GM23338 (cell line): ENCODE data around the gene RAD51B.

Experiments used
- CREB1 ChIP-seq: fragments of 250-450 bp; sonication (Bioruptor Pico); IDR thresholded peaks from 2 replicates; pipeline ENCODE4 v1.5.0; 2020; ENCODE audit warnings: low read depth, mild to moderate bottlenecking, moderate library complexity
- EZH2 ChIP-seq: fragments of 200-600 bp; sonication (generic); IDR thresholded peaks from one replicate; pipeline ENCODE4 v1.8.0; 2017; ENCODE audit warnings: antibody characterized with exemption, mild to moderate bottlenecking, low read depth; ENCODE audit not compliant: unreplicated experiment
- EZH2phosphoT487 ChIP-seq: fragments of 200-600 bp; sonication (generic); IDR thresholded peaks from one replicate; pipeline ENCODE4 v1.8.1; 2018; ENCODE audit warnings: antibody characterized with exemption; ENCODE audit not compliant: unreplicated experiment
- JUNB ChIP-seq: IDR thresholded peaks from one replicate; pipeline ENCODE4 v1.6.1; 2016; ENCODE audit warnings: antibody characterized with exemption; ENCODE audit not compliant: unreplicated experiment
- POLR2AphosphoS5 ChIP-seq: IDR thresholded peaks from 2 replicates; pipeline ENCODE4 v1.6.1; 2016; ENCODE audit warnings: antibody characterized with exemption, low read depth
- STAT1 ChIP-seq: IDR thresholded peaks from one replicate; pipeline ENCODE4 v1.6.1; 2016; ENCODE audit warnings: antibody characterized with exemption; ENCODE audit not compliant: unreplicated experiment
- ZNF114 ChIP-seq: fragments of 250-450 bp; sonication (Bioruptor Pico); IDR thresholded peaks from 2 replicates; pipeline ENCODE4 v1.5.0; 2020; ENCODE audit warnings: mild to moderate bottlenecking, moderate library complexity
- TF ChIP-seq, protein P1 (sequence below), 2 experiments: fragments of 200-600 bp in 1 of 2; sonication (generic) in 1 of 2; conservative IDR thresholded peaks; 2 replicates each; pipeline versions ENCODE4 v1.5.1 to v1.6.1; 2016 to 2017; ENCODE audit warnings: antibody characterized with exemption in 2 of 2, low read depth in 2 of 2, mild to moderate bottlenecking in 2 of 2, moderate library complexity in 1 of 2
- TF ChIP-seq, protein P2 (sequence below): fragments of 250-450 bp; sonication (Bioruptor Pico); IDR thresholded peaks from 2 replicates; pipeline ENCODE4 v1.5.0; 2020; ENCODE audit warnings: mild to moderate bottlenecking, moderate library complexity
- TF ChIP-seq, protein P3 (sequence below): IDR thresholded peaks from one replicate; pipeline ENCODE4 v1.6.1; 2018; ENCODE audit warnings: antibody characterized with exemption; ENCODE audit not compliant: unreplicated experiment
- TF ChIP-seq, protein P4 (sequence below): IDR thresholded peaks from 2 replicates; pipeline ENCODE4 v1.6.1; 2016; ENCODE audit warnings: antibody characterized with exemption

DNA sequence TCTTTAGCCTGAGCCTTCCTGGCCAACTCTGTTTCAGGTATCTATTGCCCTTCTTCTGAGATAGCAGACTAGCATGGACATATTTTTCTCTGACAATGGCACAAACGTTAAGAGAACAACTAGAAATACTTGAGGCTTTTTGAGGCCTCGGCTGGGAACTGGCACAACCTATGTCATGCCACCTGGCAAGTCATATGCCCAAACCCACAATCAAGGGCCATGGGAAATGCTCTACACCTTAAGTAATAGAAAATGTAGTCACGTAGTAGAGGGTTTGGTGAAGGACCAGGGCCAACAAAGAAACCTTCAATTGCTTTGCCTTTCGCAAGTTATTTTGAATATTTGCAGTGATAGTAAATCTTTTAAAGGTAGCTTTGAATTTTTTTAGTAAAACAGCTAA lies 647.8 kb downstream of the RAD51B start:
- TF ChIP-seq, protein P1, sequence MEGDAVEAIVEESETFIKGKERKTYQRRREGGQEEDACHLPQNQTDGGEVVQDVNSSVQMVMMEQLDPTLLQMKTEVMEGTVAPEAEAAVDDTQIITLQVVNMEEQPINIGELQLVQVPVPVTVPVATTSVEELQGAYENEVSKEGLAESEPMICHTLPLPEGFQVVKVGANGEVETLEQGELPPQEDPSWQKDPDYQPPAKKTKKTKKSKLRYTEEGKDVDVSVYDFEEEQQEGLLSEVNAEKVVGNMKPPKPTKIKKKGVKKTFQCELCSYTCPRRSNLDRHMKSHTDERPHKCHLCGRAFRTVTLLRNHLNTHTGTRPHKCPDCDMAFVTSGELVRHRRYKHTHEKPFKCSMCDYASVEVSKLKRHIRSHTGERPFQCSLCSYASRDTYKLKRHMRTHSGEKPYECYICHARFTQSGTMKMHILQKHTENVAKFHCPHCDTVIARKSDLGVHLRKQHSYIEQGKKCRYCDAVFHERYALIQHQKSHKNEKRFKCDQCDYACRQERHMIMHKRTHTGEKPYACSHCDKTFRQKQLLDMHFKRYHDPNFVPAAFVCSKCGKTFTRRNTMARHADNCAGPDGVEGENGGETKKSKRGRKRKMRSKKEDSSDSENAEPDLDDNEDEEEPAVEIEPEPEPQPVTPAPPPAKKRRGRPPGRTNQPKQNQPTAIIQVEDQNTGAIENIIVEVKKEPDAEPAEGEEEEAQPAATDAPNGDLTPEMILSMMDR (conservative IDR thresholded peaks at IDR 0.05; ENCODE audit: low read depth in 2 of 2), result no peak
- no peak for TF ChIP-seq POLR2AphosphoS5
- TF ChIP-seq, protein P2, sequence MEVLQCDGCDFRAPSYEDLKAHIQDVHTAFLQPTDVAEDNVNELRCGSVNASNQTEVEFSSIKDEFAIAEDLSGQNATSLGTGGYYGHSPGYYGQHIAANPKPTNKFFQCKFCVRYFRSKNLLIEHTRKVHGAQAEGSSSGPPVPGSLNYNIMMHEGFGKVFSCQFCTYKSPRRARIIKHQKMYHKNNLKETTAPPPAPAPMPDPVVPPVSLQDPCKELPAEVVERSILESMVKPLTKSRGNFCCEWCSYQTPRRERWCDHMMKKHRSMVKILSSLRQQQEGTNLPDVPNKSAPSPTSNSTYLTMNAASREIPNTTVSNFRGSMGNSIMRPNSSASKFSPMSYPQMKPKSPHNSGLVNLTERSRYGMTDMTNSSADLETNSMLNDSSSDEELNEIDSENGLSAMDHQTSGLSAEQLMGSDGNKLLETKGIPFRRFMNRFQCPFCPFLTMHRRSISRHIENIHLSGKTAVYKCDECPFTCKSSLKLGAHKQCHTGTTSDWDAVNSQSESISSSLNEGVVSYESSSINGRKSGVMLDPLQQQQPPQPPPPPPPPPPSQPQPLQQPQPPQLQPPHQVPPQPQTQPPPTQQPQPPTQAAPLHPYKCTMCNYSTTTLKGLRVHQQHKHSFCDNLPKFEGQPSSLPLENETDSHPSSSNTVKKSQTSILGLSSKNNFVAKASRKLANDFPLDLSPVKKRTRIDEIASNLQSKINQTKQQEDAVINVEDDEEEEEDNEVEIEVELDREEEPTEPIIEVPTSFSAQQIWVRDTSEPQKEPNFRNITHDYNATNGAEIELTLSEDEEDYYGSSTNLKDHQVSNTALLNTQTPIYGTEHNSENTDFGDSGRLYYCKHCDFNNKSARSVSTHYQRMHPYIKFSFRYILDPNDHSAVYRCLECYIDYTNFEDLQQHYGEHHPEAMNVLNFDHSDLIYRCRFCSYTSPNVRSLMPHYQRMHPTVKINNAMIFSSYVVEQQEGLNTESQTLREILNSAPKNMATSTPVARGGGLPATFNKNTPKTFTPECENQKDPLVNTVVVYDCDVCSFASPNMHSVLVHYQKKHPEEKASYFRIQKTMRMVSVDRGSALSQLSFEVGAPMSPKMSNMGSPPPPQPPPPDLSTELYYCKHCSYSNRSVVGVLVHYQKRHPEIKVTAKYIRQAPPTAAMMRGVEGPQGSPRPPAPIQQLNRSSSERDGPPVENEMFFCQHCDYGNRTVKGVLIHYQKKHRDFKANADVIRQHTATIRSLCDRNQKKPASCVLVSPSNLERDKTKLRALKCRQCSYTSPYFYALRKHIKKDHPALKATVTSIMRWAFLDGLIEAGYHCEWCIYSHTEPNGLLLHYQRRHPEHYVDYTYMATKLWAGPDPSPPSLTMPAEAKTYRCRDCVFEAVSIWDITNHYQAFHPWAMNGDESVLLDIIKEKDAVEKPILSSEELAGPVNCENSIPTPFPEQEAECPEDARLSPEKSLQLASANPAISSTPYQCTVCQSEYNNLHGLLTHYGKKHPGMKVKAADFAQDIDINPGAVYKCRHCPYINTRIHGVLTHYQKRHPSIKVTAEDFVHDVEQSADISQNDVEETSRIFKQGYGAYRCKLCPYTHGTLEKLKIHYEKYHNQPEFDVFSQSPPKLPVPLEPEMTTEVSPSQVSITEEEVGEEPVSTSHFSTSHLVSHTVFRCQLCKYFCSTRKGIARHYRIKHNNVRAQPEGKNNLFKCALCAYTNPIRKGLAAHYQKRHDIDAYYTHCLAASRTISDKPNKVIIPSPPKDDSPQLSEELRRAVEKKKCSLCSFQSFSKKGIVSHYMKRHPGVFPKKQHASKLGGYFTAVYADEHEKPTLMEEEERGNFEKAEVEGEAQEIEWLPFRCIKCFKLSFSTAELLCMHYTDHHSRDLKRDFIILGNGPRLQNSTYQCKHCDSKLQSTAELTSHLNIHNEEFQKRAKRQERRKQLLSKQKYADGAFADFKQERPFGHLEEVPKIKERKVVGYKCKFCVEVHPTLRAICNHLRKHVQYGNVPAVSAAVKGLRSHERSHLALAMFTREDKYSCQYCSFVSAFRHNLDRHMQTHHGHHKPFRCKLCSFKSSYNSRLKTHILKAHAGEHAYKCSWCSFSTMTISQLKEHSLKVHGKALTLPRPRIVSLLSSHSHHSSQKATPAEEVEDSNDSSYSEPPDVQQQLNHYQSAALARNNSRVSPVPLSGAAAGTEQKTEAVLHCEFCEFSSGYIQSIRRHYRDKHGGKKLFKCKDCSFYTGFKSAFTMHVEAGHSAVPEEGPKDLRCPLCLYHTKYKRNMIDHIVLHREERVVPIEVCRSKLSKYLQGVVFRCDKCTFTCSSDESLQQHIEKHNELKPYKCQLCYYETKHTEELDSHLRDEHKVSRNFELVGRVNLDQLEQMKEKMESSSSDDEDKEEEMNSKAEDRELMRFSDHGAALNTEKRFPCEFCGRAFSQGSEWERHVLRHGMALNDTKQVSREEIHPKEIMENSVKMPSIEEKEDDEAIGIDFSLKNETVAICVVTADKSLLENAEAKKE (CRISPR knock-in tag), result no peak
- no peak for TF ChIP-seq JUNB
- TF ChIP-seq EZH2phosphoT487, result no peak
- no peak for TF ChIP-seq EZH2
- TF ChIP-seq, protein P3, sequence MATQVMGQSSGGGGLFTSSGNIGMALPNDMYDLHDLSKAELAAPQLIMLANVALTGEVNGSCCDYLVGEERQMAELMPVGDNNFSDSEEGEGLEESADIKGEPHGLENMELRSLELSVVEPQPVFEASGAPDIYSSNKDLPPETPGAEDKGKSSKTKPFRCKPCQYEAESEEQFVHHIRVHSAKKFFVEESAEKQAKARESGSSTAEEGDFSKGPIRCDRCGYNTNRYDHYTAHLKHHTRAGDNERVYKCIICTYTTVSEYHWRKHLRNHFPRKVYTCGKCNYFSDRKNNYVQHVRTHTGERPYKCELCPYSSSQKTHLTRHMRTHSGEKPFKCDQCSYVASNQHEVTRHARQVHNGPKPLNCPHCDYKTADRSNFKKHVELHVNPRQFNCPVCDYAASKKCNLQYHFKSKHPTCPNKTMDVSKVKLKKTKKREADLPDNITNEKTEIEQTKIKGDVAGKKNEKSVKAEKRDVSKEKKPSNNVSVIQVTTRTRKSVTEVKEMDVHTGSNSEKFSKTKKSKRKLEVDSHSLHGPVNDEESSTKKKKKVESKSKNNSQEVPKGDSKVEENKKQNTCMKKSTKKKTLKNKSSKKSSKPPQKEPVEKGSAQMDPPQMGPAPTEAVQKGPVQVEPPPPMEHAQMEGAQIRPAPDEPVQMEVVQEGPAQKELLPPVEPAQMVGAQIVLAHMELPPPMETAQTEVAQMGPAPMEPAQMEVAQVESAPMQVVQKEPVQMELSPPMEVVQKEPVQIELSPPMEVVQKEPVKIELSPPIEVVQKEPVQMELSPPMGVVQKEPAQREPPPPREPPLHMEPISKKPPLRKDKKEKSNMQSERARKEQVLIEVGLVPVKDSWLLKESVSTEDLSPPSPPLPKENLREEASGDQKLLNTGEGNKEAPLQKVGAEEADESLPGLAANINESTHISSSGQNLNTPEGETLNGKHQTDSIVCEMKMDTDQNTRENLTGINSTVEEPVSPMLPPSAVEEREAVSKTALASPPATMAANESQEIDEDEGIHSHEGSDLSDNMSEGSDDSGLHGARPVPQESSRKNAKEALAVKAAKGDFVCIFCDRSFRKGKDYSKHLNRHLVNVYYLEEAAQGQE, result no peak
- TF ChIP-seq CREB1, result no peak
- TF ChIP-seq, protein P4, sequence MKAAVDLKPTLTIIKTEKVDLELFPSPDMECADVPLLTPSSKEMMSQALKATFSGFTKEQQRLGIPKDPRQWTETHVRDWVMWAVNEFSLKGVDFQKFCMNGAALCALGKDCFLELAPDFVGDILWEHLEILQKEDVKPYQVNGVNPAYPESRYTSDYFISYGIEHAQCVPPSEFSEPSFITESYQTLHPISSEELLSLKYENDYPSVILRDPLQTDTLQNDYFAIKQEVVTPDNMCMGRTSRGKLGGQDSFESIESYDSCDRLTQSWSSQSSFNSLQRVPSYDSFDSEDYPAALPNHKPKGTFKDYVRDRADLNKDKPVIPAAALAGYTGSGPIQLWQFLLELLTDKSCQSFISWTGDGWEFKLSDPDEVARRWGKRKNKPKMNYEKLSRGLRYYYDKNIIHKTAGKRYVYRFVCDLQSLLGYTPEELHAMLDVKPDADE, result no peak
- no peak for TF ChIP-seq ZNF114
- no peak for TF ChIP-seq STAT1
